ENCODE results near the gene TTLL10.

Gene TTLL10

GRCh38 chr1:1223321-1223720 lies 49.6 kb downstream of the TTLL10 start:
- no peak for DNase-seq

- DNase-seq: no peak
Observed at GRCh38 chr1:1223891-1224290, 50.2 kb downstream of the TTLL10 start.

GRCh38 chr1:1225238-1225845 lies 51.7 kb downstream of the TTLL10 start:
- no peak for DNase-seq

GRCh38 chr1:1225913-1226312 lies 52.2 kb downstream of the TTLL10 start:
- DNase-seq: no peak

GRCh38 chr1:1226566-1227362 lies 53.1 kb downstream of the TTLL10 start:
- DNase-seq: no peak

- no peak for DNase-seq
Observed at GRCh38 chr1:1227386-1227785, 53.7 kb downstream of the TTLL10 start.

- no peak for DNase-seq
Observed at GRCh38 chr1:1228187-1228586, 54.5 kb downstream of the TTLL10 start.

- DNase-seq: no peak
Observed at GRCh38 chr1:1228596-1229321, 55.1 kb downstream of the TTLL10 start.

- DNase-seq: no peak
Observed at GRCh38 chr1:1229770-1230169, 56.1 kb downstream of the TTLL10 start.

- no peak for DNase-seq
Observed at GRCh38 chr1:1230656-1231399, 57.1 kb downstream of the TTLL10 start.

- DNase-seq: peak; percentile 91 to 97
Observed at GRCh38 chr1:1231400-1232207, 57.9 kb downstream of the TTLL10 start, which contains the start of gene SDF4. Gene SDF4, minus strand, starts transcription at chr1:1232001. Its CDS starts 3,229 bp downstream, at chr1:1228772.

- no peak for DNase-seq
Observed at GRCh38 chr1:1232208-1232795, 58.6 kb downstream of the TTLL10 start, which contains the start of gene B3GALT6. Gene B3GALT6, plus strand, starts transcription at chr1:1232237. Its CDS starts 42 bp downstream, at chr1:1232279.

GRCh38 chr1:1232796-1233566 lies 59.3 kb downstream of the TTLL10 start:
- no peak for DNase-seq

- no peak for DNase-seq
Observed at GRCh38 chr1:1233567-1233892, 59.9 kb downstream of the TTLL10 start.

- no peak for DNase-seq
Observed at GRCh38 chr1:1234180-1234808, 60.6 kb downstream of the TTLL10 start.

- no peak for DNase-seq
Observed at GRCh38 chr1:1235016-1235744, 61.5 kb downstream of the TTLL10 start.

- no peak for DNase-seq
Observed at GRCh38 chr1:1236176-1236763, 62.6 kb downstream of the TTLL10 start.

GRCh38 chr1:1236945-1237873 lies 63.5 kb downstream of the TTLL10 start:
- DNase-seq: no peak
